ENCODE measurements around the gene NRCAM.
"Not testable (repeated sequence)": the region's sequence is repeated elsewhere in the genome, so short reads cannot be mapped to it uniquely, and the experiment has no call there.

The NRCAM gene

DNA sequence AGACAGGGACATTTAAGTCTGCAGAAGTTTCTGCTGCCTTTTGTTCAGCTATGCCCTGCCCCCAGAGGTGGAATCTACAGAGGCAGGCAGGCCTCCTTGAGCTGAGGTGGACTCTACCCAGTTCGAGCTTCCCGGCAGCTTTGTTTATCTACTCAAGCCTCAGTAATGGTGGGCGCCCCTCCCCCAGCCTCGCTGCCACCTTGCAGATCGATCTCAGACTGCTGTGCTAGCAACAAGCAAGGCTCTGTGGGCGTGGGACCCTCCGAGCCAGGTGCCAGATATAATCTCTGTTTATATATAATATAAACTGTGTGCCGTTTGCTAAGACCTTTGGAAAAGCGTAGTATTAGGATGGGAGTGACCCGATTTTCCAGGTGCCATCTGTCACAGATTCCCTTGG is 63.1 kb downstream of the NRCAM start:
- not testable (repeated sequence) for DNase-seq

GRCh38 chr7:108387686-108388085 is 68.5 kb downstream of the NRCAM start:
- not testable (repeated sequence) for DNase-seq

DNA sequence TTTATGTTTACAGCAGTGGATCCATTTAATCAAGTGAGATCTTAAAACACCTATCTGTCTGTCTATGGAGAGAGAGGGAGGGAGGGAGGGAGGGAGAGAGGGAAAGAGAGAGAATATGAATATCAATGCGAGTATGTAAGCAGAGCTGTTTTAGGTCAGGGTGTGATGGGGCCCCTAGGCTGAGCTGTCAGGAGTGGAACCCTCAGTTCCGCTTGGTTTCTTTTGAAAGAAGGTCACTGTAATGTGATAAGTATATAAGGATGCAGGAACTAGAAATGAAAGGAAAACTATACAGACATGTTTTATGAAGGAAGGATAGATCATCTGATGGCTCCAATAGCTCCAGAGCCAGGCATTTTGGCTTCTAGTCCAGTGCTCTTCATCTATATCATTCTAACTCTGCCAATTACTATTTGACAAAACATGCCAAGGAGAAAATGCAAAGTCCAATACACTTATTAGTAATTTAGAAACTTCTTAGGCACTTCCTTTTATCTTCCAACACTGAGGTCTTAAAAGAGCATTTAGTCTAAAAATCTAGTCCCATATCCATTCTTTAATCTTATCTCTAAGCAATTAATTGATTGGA is 70.3 kb downstream of the NRCAM start:
- DNase-seq: no peak

- no peak for DNase-seq
Observed at GRCh38 chr7:108384716-108385483, 71.3 kb downstream of the NRCAM start.

DNA sequence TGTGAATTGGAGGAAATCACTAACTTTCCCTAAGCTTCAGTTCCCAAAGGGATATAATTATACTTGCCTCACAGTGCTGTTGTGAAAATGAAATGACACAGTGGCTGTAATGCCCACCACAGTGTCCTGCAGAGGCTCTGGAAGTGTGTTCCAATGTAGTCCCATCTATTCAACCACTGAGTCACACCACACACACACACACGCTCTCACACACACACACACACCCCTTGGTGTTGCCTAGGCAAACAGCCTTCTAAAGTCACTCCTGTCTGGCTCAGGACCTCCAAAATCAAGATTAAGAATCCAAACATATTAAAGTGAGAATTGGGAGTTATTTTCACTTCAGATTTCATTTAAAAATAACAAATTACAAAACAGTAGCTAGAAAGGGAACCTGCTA is 73.3 kb downstream of the NRCAM start:
- no peak for DNase-seq

DNA sequence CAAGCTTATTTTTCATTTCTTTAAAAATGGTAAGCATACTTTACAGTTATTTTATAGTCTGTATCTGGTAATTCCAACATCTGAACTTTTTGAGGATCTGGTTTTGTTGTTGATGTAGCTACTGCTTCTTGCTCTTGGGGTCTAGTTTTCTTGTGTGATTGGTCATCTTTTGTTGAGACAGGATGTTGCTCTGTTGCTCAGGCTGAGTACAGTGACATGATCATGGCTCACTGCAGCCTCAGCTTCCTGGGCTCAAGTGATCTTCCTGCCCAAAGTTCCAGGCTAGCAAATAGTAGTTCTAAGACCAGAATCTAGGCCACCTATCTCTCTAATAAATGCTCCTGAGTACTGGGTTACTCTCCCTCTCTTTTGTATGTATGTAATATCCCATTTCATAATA is 75.7 kb downstream of the NRCAM start:
- no peak for DNase-seq

GRCh38 chr7:108376206-108376605 is 80.0 kb downstream of the NRCAM start:
- peak; percentile 81 for DNase-seq

DNA sequence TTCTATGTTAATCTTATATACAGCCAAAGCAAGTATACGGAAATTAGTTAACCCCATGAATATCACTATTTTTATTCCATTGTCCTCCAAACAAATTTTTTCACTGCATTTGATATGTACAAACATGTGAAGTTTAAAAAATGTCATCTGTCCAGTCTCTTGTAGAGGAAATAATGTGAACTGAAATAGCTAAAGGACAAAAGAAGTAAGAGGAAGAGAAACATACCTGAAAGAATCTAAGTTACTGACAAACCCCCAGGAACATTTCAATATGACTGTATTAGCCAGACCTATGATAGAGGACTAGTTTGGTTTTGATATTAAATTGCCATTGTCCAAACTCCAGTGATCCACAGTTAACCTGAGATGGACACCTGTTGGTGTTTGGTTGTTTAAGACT is 80.6 kb downstream of the NRCAM start:
- no peak for DNase-seq

GRCh38 chr7:108374899-108375298 is 81.3 kb downstream of the NRCAM start:
- DNase-seq: no peak

DNA sequence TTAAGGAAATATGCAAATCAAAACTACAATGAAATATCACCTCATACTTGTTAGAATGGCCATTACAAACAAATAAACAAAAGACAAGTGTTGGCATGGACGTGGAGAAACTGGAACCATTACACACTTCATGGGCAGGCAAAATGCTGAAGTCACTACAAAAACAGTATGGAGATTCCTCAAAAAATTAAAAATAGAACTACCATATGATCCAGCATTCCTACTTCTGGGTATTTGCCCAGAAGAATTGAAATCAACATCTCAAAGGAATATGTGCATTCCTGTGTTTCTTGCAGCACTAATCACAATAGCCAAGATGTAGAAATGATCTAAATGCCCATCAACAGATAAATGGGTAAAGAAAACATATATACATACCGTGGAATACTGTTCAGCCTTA is 83.6 kb downstream of the NRCAM start:
- no peak for DNase-seq

- DNase-seq: no peak
Observed at GRCh38 chr7:108370616-108371015, 85.6 kb downstream of the NRCAM start.

DNA sequence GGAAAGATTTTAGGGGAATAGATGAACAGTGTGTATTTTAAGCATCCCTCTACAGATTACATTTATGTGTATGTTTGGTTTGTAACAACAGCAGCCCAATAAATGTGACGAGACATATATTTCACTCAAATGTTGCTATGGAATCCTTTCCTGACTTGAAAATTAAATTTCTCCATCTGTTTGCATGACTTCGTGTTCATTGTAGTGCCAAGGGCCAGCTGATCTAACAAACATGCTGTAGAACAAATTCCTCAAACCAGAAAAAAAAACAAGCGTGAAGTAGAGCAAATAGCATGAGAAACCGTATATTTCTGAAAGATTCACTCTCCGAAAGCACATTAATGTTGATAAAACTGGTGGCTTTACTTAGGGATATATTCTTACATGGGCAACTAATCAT is 87.8 kb downstream of the NRCAM start:
- DNase-seq: peak; percentile 9

- no peak for DNase-seq
Observed at GRCh38 chr7:108367946-108368345, 88.3 kb downstream of the NRCAM start.

DNA sequence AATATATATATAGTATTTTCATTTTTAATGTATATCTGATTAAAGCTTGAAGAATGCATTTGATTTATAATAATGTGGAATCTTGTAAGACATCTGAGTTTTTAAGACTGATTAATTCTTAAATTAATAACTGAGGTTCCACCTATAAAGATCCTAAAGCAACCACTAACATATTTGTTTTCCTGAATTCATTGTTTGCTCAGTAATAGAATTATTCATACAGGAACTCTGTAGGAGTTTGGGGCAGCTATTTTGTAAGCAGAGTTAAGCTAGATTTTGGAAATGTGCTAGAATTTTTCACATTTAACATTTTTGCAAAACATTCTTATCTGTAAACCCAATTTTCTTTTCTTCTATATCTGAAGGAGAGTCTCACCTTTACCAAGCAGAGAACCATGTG is 88.9 kb downstream of the NRCAM start:
- DNase-seq: no peak

GRCh38 chr7:108363659-108364058 is 92.6 kb downstream of the NRCAM start:
- DNase-seq: no peak

- no peak for DNase-seq
Observed at GRCh38 chr7:108360058-108360800, 96.0 kb downstream of the NRCAM start.

GRCh38 chr7:108358553-108358952 is 97.7 kb downstream of the NRCAM start:
- DNase-seq: peak; percentile 80

DNA sequence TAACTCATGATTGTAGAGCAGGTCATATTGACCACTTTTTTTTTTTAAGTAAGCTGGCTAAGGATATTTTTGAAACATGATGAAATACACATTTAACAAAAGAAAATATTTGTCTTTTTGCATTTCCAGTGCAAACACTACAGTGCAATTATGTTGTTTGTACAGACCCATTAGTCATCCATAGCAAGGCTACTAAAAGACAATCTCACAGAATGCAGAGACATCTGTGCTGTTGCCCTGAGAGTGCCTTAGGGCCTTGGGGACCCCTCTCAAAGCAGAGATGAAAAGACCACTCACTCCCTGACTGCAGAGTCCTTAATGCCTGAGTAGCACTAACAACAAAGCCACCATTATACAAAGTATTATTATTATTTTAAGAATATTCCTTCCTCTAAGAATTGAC is 104.5 kb downstream of the NRCAM start:
- DNase-seq: peak; percentile 71

DNA sequence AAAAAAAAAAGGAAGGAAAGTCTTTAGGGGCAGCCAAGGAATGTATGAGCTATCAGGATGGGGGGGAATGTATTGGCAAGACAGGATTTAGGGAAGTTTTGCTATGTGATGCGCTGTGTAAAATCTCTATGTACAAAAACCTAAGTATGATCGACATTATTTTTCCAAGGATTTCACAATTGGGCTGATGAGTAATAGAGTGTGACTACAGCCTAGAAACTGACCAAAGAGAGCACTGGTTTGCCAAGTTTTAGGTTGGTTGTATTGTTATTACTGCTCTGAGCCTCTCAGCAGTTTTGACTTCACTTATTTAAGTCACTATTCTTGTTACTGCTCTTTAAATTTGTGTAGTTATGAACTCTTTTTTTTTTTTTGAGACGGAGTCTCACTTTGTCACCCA is 107.3 kb downstream of the NRCAM start:
- no peak for DNase-seq

GRCh38 chr7:108347616-108348015 is 108.6 kb downstream of the NRCAM start:
- no peak for DNase-seq

DNA sequence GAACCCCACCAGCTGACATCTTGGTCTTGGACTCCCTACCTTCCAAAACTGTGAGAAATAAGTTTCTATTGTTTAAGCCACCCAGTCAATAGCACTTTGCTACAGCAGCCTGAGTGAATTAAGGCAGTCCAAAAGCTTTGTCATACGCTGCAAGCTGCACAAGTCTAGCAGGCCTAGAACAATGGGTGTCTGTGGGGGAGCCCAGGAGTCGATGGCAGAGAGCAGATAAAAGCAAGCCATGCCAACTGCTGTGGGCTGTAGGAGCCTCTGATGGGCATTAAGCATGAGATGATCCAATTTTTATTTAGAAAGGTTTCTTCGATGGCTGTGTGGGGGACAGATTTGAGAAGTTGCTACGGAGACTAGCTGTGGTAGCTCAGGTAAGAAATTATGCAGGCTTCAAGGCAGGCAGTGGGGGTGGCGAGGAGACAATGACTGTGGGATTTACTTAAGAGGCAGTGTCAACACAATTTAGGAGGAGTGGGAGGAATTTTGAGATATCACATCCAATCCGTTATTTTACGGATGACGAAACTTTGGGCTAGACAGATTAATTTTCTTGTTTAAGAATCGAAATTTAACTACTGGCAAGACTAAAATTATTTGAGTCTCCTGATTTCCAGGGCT is 110.4 kb downstream of the NRCAM start:
- DNase-seq: no peak

DNA sequence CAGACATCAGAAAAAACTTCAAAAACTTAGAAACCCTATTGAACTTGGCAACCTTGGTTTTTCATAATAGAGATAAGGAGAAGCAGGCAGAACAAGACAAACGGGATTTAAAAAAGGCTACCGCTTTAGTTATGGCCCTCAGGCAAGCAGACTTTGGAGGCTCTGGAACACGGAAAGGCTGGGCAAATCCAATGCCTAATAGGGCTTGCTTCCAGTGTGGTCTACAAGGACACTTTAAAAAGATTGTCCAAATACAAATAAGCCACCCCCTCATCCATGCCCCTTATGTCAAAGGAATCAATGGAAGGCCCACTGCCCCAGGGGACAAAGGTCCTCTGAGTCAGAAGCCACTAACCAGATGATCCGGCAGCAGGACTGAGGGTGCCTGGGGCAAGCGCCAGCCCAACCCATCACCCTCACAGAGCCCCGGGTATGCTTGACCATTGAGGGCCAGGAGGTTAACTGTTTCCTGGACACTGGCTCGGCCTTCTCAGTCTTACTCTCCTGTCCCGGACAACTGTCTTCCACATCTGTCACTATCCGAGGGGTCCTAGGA is 115.3 kb downstream of the NRCAM start:
- DNase-seq: no peak

- not testable (repeated sequence) for DNase-seq
Observed at GRCh38 chr7:108340406-108340805, 115.8 kb downstream of the NRCAM start.
